ENCODE measurements around the gene LRCH4. TPM values are rescaled to one million over a fixed set of nuclear protein-coding genes. Genes with fewer than 3 reads are reported as not detected.

The LRCH4 gene
- total RNA-seq, 4 donors from 2014 or later: 55.0 to 107 (median 76.6) TPM

- no peak overlapping the region for H3K4me3 ChIP-seq (replicated peaks in 1 of 3)
Observed at GRCh38 chr7:100577103-100577502, 8.8 kb downstream of the LRCH4 start.

GRCh38 chr7:100576384-100576993, 9.4 kb downstream of the LRCH4 start:
- DNase-seq: no peak
- no peaks in the 10 kb centered on the region for H3K27me3 ChIP-seq
- H3K27ac ChIP-seq: no peak overlapping the region
- peaks cover 60 to 66% of the 10 kb centered on the region in 2 donors for H3K36me3 ChIP-seq
- no peak for TF ChIP-seq CTCF (IDR thresholded peaks at IDR 0.05)
- no peak for TF ChIP-seq POLR2A (IDR thresholded peaks at IDR 0.05)
- intact Hi-C loops (cut with DNase I): no loop called here
- H3K4me3 ChIP-seq (replicated peaks in 1 of 3): no peak overlapping the region
- H3K9me3 ChIP-seq: no peaks in the 10 kb centered on the region
- WGBS, 2 donors: 95 to 97% methylated on average over 11 to 13 of the region's 13 CpGs
- H3K4me1 ChIP-seq: peaks cover 0 to 5% of the 10 kb centered on the region in 2 donors

More at GRCh38 chr7:100577103-100577502, 8.8 kb downstream of the LRCH4 start:
- H3K9me3 ChIP-seq: no peaks in the 10 kb centered on the region
- H3K27ac ChIP-seq: no peak overlapping the region
- H3K36me3 ChIP-seq: peaks cover 65 to 72% of the 10 kb centered on the region in 2 donors
- no peaks in the 10 kb centered on the region for H3K27me3 ChIP-seq
- 75 to 86% methylated on average over 8 to 24 of the region's 24 CpGs for WGBS, 2 donors
- intact Hi-C loops (cut with DNase I): no loop called here
- H3K4me1 ChIP-seq: peaks cover 2 to 3% of the 10 kb centered on the region in 2 donors
- DNase-seq: no peak
- TF ChIP-seq POLR2A (IDR thresholded peaks at IDR 0.05) (no peak), CTCF (IDR thresholded peaks at IDR 0.05) (no peak)

GRCh38 chr7:100575746-100576383, 10.1 kb downstream of the LRCH4 start:
- peaks cover 53 to 60% of the 10 kb centered on the region in 2 donors for H3K36me3 ChIP-seq

GRCh38 chr7:100575206-100575631, 10.7 kb downstream of the LRCH4 start:
- H3K9me3 ChIP-seq: no peaks in the 10 kb centered on the region
- TF ChIP-seq CTCF (IDR thresholded peaks at IDR 0.05) (no peak), POLR2A (IDR thresholded peaks at IDR 0.05) (no peak)
- WGBS, 2 donors: 83 to 86% methylated on average over 8 to 14 of the region's 14 CpGs
- peaks cover 52 to 54% of the 10 kb centered on the region in 2 donors for H3K36me3 ChIP-seq
- intact Hi-C loops (cut with DNase I): no loop called here
- no peak overlapping the region for H3K27ac ChIP-seq
- peaks cover 4 to 7% of the 10 kb centered on the region in 2 donors for H3K4me1 ChIP-seq
- no peak for DNase-seq
- H3K27me3 ChIP-seq: no peaks in the 10 kb centered on the region
- H3K4me3 ChIP-seq (replicated peaks in 1 of 3): no peak overlapping the region

More at GRCh38 chr7:100575746-100576383, 10.1 kb downstream of the LRCH4 start:
- H3K4me3 ChIP-seq (replicated peaks in 1 of 3): no peak overlapping the region
- H3K27me3 ChIP-seq: no peaks in the 10 kb centered on the region
- WGBS, 2 donors: 86 to 88% methylated on average over 16 to 17 of the region's 17 CpGs
- H3K9me3 ChIP-seq: no peaks in the 10 kb centered on the region
- intact Hi-C loops (cut with DNase I): no loop called here
- TF ChIP-seq POLR2A (IDR thresholded peaks at IDR 0.05) (no peak), CTCF (IDR thresholded peaks at IDR 0.05) (no peak)
- no peak for DNase-seq
- peaks cover 0 to 5% of the 10 kb centered on the region in 2 donors for H3K4me1 ChIP-seq
- no peak overlapping the region for H3K27ac ChIP-seq

Data from thyroid gland (tissue), 4 donors.